ENCODE measurements around the gene CAMK2D. TPM values are rescaled to one million over a fixed set of nuclear protein-coding genes. Genes with fewer than 3 reads are reported as not detected.

The CAMK2D gene
- total RNA-seq, 1 experiment from 2014 or later, result 9.0 TPM

- Histone ChIP-seq H3T11ph (ENCODE audit: low read length) (no peak overlapping the region), H4K20me1 (ENCODE audit: control insufficient read depth, insufficient read depth, insufficient read length) (no peaks in the 10 kb centered on the region), H3K23me2 (ENCODE audit: insufficient read length, low read depth, low read length, poor library complexity, severe bottlenecking) (no peaks in the 10 kb centered on the region), H3K4me1 (ENCODE audit: insufficient read depth, low read length) (no peaks in the 10 kb centered on the region), H3K79me1 (ENCODE audit: insufficient read depth, low read depth, low read length, poor library complexity, severe bottlenecking) (no peaks in the 10 kb centered on the region), H2BK20ac (ENCODE audit: low read depth, low read length, poor library complexity, severe bottlenecking) (no peak overlapping the region), H2BK5ac (ENCODE audit: insufficient read length, low read length) (no peak overlapping the region), H3K56ac (ENCODE audit: insufficient read length, low read depth, low read length) (no peak overlapping the region), H4K8ac (replicated peaks; ENCODE audit: insufficient read length, low read depth, low read length) (no peak overlapping the region), H3K23ac (ENCODE audit: insufficient read length, low read depth, low read length) (no peak overlapping the region), H2BK120ac (ENCODE audit: low read depth, low read length, poor library complexity, severe bottlenecking) (no peak overlapping the region), H2BK12ac (ENCODE audit: insufficient read length, low read depth, low read length) (no peak overlapping the region), H3K4ac (ENCODE audit: low read depth, low read length) (no peak overlapping the region), H3K18ac (ENCODE audit: insufficient read length, low read depth, low read length) (no peak overlapping the region), H3K9me3 (ENCODE audit: control insufficient read depth, low read depth, low read length) (peaks cover 4% of the 10 kb centered on the region), H3K79me2 (ENCODE audit: insufficient read depth, low read length) (no peaks in the 10 kb centered on the region), H3K4me2 (ENCODE audit: insufficient read depth, insufficient read length, low read length) (no peak overlapping the region), H2BK15ac (ENCODE audit: low read depth, low read length) (no peak overlapping the region), H4K91ac (ENCODE audit: insufficient read length, low read depth, low read length) (no peak overlapping the region), H3K14ac (ENCODE audit: insufficient read depth, low read length) (no peak overlapping the region), H2AK5ac (ENCODE audit: insufficient read length, low read length) (no peak overlapping the region), H4K5ac (ENCODE audit: insufficient read length, low read depth, low read length) (no peak overlapping the region), H3K27ac (ENCODE audit: insufficient read length, low read depth, low read length) (no peak overlapping the region), H2AFZ (ENCODE audit: low read length) (no peak overlapping the region), H3K9ac (ENCODE audit: extremely low read depth, insufficient read length, low read length) (no peak overlapping the region), H3K27me3 (ENCODE audit: insufficient read depth, low read length) (no peaks in the 10 kb centered on the region)
- no peak for DNase-seq
- H3K27me3 Mint-ChIP-seq (ENCODE audit: low read depth), result no peaks in the 10 kb centered on the region
- H3K4me3 Mint-ChIP-seq, result no peak overlapping the region
- TF ChIP-seq CTCF (conservative IDR thresholded peaks at IDR 0.05), result no peak
- H3K27ac Mint-ChIP-seq, result no peak overlapping the region
- H3K36me3 Mint-ChIP-seq (ENCODE audit: insufficient read depth in 1 of 3, low read depth in 3 of 3), result peaks cover 12 to 18% (median 16%) of the 10 kb centered on the region in 3 experiments
- H3K4me1 Mint-ChIP-seq, result no peaks in the 10 kb centered on the region
- no CpG with 5 or more reads among the region's 3 CpGs for WGBS (ENCODE audit: extremely low coverage, insufficient read length, low lambda C conversion rate)
- peaks cover 15 to 17% of the 10 kb centered on the region in 2 experiments for H3K9me3 Mint-ChIP-seq
Measured at GRCh38 chr4:113497154-113497884, 264.2 kb downstream of the CAMK2D start.
